Hippocampal formation (tissue), 2 donors: Measurements from ENCODE around the gene BUB1B.

Source experiments
- DNase-seq, 2 donors: peaks; one replicate each; lab custom pipeline; 2025; lab: John Stamatoyannopoulos, UW

The BUB1B gene

DNA sequence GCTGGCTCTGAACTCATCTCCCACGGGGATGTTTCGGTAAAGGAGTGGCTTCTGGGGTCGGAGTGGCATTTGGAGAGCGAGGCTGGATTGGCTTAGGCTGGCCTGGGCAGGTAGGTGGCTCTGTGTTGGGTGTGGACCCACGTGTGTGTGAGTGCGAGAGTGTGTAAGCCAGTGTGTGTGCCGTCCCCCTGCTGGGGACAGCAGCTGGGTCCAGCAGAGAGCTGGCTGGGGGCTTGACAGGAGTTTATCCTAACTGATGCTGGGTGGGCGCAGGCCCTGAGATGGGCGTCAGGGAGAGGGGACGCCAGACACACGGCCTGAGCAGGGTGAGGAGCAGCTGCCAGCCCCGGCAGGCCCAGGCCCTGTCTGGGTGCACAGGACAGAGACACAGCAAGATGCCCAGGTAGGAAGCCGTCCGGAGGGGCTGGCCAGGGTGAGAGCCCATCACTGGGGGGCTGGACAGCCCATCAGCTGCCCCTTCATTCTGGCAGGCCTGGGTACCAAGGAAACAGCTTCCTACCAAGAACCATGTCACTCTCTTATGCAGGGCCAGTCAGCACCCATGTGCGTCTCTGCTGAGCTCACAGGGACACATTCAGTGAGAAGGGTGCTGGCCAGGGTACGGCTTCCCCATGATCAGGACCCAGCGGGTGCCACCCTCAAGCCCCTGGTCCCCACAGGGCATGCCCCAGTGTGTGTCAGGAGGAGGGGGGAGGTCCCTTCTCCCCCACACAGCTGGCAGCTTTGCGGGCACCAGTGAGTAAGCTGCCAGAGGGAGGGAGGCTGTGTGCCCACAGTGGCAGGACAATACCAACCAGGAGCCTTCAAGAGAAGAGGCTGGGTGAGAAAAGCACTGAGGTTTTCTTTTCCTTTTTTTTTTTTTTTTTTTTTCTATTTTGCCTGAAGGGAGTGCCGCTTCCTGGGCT lies 79.1 kb downstream of the BUB1B start:
- no peak for DNase-seq

DNA sequence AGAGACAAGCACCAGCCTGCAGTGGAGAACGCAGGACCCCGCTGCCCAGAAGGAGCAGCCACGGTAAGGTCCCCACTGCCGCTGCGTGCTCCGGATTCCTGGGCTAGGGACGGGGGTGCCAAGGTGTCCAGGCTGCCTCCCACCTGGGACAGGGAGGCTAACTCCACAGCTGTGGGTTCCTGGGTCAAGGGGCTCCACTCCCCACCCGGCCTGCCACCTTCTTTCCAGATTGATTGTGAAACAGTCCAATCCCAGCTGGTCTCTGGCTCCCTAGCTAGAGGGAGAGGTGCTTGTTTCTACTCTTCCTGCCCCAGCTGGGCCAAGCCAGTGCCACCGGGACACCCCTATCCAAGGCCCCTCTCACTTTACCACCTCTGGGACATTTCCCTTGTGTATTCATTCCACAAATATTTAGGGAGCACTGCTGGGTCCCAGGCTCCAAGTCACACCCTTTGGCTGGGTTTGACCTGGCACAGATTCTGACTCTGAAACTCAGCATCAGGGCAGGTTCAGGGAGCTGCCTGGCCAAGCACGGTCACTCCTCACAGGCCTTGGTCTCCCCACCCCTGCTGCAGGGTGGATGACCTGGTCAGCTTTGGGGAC lies 79.9 kb downstream of the BUB1B start:
- DNase-seq, result no peak

DNA sequence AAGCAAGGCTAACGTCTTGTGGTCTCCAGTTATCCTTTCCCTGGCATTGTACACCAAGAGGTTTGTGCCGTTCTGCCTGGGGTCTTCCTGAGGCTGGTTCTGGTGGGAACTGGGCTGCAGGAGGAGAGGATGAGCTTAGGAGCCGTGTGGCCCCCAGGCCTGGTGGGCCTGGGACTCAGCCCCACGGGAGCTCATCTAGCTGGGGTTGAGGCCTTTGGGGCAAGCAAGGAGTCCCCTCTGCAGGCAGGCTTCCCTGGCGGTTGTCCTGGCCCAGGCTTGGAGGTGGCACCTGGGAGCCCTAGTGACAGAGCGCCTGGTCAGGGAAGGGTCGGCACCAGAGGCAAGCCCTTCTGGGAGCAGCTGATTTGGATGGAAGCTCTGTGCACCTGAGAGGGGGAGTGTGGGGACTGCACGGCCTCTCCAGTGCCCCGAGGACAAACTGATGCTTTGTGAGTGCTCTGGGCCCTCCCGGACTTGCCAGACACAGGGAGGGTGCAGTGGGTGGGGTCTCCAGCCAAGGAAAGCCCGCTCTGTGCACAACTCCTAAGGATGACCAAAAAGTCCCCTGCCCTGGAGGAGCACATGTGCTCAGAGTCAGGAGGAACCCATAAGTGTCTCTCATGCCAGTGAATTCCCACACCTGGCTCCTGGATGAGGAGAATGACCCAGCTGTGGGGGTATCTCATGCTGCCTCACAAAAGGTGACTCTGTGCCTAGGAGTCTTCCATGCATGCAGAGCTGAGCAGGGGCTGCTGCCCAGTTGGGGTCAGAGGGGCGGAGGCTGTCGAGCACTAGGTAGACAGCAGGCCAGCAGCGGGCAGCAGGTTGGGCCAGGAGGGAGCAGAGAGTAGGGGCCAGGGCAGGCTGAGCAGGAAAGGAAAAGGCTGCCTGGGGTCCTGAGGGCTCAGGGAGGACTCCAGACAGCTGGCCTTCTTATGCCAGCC lies 80.7 kb downstream of the BUB1B start:
- DNase-seq, result no peak

DNA sequence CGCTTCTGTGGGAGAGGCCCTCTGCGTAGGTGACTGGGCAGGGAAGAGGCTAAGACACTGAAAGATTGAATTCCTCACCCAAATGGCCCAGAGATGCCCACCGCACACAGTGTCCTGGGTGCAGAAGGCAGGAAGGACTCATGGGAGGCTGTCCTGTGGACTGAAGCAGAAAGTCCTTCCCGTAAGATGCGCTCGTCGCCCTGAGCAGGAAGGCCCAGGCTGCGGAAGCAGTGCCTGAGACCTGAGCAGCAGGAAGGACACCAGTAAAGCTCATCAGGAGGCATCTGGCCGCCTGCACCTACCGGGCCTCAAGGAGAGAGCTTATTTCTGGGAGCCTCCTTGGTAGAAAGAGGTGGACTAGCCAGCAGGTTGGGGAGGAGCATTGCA lies 81.3 kb downstream of the BUB1B start:
- no peak for DNase-seq

DNA sequence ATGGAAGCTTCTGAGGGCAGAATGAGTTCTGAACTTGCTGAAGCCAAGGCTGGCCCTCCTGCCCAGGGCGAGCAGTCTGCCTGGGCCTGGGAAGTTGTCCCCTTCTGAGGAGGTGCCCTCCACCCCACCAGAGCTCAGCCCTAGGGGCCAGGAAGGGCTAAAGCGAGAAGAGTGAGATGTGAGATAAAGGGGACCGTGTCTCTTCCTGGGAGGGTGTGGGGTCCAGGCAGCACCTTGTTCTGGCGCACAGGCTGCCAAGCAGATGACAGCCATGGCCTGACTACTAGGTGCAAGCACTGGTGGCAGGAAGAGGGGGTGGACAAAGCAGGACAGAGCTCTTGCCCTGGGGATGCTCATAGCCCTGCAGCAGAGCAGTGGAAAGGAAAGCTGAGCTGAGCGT lies 81.7 kb downstream of the BUB1B start:
- no peak for DNase-seq

DNA sequence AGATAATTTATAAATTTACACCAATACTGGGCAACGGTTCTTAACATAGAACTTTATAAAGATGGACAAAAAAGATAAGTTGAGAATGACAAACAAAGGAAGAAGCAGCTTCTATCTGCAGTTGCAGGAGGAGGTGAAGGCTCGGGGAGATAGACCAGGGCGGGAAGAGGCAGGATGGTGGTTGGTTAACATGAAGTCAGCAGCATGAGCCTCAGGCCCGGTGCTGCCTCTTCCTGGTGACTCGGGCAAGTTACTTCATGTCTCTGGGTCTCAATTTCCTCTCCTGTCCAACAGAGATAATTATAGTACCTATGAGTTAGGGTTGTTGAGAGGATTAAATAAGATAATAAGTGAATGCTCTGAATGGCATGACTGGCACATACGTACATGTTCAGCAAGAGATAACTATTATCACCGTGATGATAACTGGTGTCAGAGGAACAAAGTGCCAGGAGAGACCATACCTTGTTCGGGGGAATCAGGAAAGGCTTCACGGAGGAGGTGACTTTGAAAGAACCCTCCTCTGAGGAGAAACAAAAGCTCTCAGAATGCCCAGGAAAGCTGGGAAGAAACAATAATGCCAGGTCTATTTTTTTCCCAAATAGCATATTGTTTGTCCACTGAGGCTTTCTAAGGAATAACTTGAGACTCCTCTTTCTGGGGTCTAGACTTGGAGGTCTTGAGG lies 82.4 kb downstream of the BUB1B start:
- no peak for DNase-seq

DNA sequence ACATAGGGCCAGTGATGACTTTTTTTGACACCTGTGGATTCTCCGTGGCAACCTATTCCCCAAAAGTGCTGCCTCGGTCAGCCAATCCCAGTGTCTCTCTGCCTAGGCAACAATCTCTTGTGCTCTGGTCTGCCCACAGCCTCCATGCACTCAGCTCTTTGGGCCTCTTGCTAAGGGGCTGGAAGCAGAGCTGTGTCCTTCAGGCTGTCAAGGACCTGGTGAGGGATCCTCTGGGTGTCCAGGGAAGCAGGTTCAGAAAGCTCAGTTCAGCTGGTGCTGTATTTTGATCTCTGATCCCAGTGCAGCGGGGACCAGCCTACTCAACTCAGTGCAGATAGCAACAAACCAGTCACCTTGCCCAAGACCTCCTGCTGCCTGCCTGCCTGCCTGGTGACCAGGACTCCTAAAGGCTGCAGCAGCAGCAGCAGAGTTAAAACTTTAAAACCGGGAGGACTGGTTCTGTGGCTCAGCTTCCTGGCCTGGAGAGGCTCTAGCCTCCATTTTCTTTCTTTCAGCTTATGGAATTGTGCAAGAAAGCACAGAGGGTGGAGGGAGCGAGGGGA lies 84.2 kb downstream of the BUB1B start:
- DNase-seq, result no peak

DNA sequence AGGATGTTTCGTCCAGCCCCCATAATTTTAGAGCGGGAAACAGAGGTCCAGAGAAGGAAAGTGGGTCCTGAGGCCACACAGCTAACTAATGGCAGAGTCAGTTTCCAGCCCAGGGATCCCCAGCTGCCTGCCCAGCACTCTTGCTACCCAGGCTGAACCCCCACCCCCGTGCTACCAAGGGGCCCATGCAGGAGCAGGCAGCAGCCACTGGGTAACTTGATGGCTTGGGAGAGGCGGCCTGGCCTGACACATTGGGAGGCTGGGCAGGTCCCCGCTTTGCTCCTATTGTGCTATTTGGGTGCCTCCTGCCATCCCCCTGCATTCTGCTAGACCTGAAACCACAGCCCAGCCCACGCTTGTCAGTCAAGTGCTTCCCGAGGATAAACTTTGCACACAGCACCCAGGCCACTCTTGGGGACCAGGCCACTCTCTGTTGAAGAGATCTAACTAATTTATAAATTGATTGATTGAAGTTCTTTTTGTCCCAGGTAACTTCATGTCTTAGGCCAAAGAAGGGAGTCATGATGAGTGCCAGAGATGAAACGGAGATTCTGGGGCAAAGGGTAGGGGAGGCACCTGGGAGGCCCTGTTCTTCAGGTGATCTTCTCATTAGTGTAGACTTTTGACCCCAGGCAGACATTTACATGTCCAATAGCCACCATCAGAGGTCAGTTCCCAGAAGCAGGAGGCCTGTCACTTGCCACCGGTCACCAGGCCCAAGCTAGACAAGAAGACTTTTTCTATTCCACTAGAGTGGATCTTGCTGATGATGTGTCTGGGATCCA lies 85.0 kb downstream of the BUB1B start:
- DNase-seq, result no peak

DNA sequence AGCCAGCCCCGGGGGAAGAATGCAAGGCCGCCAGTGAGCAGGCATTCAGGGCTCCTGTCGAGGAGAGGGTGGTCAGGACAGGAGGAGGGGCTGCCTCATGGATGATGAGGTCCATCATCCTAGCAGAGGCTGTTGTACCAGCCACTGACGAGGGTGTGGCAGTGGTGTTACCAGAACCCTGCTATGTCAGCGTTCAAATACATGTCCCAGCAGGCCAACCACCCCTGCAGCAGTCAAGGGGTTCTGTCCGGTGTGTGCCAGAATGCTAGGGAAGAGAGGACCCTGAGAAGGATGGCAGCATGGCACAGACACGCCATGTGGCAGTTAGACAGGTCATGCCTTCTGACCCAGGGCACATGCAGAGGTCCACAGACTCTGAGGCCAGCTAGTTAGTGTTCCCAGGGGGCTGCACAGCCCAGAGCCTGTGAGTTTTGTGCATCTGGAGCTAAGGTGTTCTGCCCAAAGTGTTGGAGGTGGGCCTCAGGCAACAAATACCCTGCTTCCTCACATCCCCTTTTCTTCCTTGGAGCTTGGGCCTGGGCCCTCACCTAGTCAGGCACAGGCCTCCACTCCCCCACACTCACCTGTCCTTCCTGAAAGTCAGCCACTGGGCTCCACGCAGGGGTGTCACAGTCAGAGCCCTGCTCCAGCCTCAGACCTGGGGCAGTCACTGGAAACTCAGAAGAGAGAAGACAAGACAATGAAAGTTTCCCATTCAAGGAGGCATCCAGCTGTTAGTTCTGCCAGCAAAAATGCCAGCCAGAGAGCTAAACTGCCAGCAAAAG lies 85.8 kb downstream of the BUB1B start:
- DNase-seq, result no peak

DNA sequence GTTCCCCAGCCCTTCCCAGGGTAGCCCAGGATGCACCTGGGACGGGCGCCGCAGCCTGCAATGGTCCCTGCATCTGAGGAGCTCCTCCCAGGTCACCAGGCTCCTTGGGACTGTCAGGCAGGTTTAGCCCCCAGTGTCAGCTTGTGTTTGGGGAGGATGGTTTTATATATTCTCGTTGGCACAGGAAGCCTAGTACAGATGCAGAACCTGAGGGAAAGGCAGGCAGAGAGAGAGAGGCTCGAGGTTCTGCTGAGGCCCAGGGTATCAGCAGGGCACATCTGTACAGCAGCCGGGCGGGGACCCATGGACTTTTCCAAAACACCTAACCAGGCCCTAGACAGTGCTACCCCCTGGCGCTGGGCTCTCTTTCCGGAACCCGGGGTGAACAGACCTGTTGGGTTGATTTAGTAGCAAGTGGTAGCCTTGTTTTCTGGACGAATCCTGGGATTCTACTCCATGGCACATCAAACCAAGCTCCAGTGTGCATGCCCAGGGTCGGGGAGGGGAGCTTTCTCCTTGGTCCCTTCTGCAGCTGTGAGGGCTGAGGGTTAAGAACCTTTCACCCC lies 86.6 kb downstream of the BUB1B start:
- no peak for DNase-seq

DNA sequence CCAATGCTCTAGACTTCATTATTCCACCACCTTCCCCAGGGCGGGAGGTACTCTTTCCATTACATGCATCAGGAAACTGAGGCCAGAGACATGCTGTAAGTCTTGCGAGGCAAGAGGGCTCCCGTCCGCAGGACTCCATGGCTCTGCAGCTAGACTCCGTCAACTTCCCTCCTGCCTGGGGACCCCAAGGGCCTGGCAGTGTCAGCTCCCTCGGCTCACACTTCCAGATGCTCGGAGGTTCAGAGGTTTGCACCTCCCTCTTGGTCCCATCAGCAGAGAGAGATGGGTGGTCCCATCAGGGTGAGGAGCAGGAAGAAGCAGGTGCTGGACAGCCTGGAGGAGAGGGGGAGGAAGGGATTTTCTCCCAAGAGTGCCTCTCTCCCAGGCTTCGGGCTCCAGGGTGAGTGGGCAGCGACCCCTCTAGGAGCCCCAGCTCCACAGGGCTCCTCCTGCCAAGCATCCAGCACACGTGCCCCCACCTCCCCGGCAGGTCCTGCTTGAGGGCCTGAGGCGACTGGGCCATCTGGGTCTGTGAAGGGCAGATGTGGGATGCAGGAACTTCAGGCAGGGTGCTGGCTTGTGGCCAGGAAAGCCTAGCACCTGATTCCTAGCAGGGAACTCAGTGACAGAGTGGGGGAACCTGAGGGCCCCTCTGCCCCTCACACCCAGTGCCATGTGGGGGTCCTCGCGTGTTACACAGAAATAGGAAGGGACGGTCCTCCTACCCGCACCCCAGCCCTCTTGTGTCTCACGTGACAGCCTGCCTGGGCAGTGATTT lies 87.3 kb downstream of the BUB1B start:
- no peak for DNase-seq

DNA sequence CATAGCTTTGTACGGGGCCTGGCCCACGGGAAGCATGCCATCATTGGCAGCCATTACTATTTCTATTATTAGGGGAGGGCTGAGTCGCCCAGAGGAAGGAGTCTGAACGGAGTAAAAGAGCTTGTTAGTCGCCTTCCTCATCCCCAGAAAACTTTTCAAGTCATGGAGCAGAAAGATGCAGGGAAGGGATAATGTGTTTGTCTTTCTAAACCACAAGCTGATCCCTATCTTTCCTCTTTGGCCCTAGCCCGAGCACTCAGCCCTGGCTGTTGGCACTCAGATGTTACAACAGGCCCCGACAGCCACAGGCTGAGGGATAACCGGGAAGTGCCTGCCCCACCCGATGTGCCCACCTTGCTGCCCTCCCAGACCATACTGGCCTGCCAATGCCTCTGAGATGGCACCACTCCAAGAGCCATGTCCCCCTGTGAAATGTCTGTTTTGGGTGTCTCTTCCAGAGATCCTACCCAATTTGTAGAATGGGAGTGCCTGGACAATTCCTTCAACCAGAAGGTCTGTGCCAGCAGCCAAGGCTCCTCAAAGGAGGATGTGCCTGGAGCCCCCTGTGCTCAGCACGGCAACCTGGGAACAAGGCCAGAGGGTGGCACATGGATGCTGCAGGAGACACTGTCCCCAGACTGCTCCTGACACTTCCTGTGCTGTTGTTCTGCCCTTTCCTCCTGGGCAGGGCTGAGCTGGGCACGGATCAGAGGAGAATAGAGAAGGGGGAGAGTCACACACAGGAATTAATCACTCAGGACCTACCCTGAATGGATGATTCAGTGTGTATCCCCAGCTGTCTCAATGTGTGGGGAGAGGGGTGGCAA lies 88.8 kb downstream of the BUB1B start:
- no peak for DNase-seq

DNA sequence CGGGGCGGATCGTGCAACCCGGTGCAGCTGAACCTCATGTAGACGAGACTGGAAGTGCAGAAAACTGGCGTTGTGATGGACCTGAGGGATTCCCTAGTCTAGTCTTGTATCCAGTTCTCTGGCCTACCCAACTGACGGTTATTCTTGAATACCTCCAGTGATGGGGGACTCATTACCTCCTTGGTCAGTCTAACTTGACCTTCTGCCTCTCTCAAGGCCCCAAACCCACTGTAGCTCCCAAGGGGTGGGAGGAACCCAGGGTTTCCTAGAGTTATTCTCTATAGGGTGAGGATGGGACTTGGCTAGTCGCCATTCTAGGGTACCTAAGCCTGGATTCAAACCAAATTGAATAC lies 89.4 kb downstream of the BUB1B start:
- DNase-seq, result no peak

DNA sequence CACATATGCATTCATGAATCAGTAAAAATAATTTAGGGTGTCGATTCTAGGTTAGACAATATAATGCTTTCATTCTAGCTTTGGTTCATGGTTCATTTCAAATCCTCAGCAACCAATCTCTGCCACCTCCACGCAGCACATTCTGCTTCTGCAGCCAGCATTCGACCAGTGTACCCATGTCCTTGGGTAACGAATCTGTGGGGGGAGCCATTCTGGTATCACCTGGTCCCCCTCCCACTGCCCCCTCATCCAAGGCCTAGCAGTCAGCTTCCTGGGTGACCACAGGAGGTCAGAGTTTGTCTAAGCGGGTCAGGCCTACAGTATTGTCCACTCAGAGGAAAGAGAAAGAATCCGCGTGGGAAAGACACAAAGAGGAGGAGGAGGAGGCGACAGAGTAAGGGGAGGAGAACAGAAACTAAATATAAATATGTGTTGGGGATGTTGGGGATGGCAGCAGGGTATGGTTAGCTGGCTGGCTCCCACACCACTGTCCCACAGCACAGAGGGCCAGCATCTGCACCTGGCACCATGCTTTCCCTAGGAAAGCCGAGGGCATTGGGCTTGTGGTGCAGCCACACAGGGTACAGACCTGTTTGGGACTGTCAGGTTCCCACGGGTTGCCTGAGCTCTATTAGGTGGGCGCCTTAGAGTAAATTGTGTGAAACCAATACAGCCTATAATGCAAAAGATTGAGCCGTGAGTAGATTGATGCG lies 90.1 kb downstream of the BUB1B start:
- DNase-seq, result no peak

DNA sequence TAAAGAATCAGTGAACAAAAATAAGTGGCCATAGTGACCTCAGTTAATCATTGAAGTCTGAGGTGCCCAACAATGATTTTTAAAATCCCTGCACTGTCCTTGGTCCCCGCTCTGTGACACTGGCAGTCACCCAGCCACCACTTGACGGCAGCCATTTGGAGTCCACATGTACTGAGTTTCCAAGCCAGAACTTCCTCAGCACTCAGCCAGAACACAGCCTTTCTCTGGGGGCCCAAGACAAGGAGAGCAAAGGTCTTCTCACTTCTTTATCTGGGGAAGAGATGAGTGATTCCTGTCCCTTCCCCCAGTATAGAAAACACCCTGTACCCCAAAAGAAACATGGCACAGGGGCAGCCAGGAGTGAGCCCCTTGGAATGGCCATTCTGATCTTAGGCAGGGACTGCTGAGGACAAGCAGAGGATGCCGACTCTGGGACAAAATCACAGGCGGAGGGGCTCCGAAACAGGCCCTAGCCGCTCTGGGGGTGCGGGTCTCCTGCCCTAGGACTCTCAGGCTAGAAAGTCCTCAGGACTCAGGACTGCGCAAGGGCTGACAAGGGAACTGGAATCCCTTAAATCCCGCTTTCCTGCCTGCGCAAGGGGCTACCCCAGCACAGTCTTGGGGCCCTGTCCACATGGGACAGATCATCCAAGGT lies 90.7 kb downstream of the BUB1B start:
- no peak for DNase-seq

DNA sequence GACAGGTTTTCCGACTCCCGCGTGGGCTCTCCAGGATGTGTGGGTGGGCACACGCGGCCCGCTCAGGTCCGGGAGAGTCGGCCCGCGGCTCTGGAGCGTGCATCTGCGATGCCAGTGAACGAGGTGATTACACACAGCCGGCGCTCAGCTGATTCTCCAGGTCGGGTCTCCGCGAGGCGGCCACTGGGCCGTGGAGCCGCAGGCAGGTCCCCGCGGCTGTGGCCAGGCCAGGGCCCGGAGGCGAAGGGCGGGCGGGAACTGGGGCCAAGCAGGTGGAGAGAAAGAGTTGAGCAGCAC lies 91.2 kb downstream of the BUB1B start:
- no peak for DNase-seq
